Bone marrow (tissue), 2 donors: Measurements from ENCODE around the gene MMP17.
"Not testable (repeated sequence)": the region's sequence is repeated elsewhere in the genome, so short reads cannot be mapped to it uniquely, and the experiment has no call there.

Experiments
- DNase-seq, 2 donors: peaks; one replicate each; lab custom pipeline; 2025; lab: John Stamatoyannopoulos, UW

The MMP17 gene

DNA sequence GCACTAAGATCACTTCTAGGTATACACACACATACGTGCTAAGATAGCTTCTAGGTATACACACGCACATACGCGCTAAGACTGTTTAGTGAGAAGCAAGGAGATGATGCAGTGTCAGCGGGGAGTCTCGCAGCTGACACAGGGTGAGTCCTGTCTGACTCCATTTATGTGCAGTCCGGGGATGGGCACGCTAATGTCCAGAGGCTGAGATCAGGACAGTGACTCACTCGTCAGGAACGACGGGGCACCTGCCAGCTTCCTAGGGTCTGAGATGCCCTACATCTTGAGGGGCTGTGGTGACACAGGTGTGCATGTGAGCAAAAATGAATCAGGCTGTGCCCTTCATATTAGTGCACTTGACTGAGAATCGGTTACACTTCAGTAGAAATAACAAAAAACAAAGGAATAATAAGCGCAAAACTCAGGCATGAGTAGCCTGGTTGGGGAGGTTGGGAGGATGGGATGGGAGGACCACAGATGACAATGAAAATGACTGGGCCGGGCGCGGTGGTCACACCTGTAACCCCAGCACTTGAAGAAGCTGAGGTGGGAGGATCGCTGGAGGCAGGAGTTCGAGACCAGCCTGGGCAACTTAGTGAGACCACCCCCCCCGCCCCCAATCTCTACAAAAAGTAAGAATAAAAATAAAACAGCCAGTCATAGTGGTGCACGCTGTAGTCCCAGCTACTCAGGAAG, 37.1 kb downstream of the MMP17 start:
- no peak for DNase-seq

- DNase-seq, result no peak
These were observed 39.3 kb downstream of the MMP17 start for GRCh38 chr12:131867471-131867870.

DNA sequence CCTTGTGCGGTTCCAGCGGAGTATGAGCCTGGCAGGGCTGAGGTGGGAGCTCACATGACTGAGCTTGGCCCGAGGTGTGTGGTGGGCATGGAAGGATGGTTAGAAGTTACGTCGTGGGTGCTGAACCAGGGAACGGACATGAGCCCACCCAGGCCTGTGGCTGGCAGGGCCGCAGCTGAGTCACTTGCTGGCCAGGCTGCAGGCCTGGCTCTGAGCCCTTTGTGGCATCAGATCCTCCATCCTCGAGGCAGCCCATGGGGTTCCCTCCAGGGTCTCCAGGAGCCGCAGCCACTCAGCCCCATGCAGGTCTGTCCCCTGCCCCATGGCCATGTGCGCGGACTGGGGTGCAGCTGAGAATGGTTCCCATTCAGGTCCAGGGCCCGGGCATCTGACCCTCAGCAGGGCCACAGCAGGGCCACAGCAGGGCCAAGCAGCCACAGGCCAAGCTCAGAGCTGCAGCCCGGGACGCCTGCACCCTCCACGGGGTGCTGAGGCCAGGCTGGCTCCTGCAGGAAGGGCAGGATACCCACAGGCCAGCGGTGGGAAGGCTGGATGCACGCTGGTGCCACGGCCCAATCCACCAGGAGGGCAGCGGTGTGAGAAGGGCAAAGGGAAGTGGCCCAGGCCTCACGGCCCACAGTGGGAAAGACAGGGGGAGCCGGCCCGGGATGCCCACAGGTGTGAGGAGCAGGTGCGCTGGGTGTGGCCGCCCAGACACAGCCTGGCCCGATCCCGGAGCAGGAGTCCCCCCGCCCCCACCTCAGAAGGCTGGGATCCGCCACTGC, 39.9 kb downstream of the MMP17 start:
- DNase-seq, result no peak

DNA sequence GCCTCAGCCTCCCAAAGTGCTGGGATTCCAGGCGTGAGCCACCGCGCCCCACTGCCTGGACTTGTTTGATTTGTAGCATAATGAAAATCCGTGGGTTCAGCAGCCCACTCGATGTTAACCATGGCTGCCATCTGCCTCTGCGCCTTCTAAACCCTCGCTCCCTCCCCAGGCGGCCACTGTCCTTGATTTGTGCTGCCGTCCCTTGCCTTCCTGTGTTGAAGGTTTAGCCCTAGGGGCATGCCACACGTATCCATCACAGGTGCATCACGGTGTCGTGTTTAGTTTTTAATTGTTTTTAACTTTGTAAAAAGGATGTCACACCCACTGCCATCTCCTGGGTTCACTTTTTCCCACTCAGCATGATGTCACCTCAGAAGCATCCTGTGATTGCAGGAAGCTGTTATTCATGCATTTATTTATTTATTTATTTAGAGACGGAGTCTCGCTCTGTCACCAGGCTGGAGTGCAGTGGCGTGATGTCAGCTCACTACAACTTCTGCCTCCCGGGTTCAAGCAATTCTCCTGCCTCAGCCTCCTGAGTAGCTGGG, 41.8 kb downstream of the MMP17 start:
- no peak for DNase-seq

GRCh38 chr12:131871677-131872076, 43.5 kb downstream of the MMP17 start:
- no peak for DNase-seq

- peak in 1 of 2 donors; percentile 20 for DNase-seq
These were observed 44.2 kb downstream of the MMP17 start for GRCh38 chr12:131872154-131873051.

DNA sequence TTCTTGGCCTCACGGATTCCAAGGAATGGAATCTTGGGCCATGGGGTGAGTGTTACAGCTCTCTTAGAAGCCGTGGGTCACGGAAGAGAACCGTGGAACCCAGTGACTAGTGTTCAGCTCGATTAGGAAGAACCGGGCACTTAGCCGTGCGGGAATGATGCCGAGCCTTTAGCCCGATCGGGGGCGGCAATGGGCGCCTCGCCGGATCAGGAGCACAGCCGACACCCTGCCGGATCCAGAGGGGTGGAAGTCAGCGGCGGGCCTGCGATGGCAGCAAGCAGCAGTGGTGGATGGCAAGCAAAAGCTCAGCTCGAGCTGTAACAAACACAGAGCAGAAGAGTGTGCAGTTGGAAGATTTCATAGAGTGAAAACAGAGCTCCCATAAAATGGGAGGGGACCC, 45.1 kb downstream of the MMP17 start:
- no peak for DNase-seq

GRCh38 chr12:131874972-131875371, 46.8 kb downstream of the MMP17 start:
- DNase-seq, result not testable (repeated sequence)

GRCh38 chr12:131877216-131877615, 49.0 kb downstream of the MMP17 start:
- not testable (repeated sequence) for DNase-seq

DNA sequence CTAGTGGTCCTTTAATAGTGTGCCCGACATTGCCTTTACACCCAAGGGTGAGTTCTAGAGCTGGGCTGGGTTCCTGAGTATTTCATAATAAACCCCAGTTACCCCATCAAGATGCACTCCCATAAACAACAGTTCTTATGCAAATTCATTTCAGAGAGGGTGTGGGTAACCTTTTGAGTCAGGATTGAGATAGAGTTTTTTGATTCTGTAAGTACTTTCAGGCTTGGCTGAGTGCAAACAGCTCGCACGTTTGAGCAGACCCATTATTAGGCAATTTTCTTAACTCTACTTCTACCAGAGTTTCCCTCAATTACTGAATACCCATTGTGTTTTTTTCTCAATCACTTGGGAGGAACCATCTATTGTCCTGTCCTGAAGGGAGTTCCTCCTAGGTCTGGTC, 50.2 kb downstream of the MMP17 start:
- not testable (repeated sequence) for DNase-seq

- no peak for DNase-seq
These were observed 54.8 kb downstream of the MMP17 start for GRCh38 chr12:131882804-131883520.

DNA sequence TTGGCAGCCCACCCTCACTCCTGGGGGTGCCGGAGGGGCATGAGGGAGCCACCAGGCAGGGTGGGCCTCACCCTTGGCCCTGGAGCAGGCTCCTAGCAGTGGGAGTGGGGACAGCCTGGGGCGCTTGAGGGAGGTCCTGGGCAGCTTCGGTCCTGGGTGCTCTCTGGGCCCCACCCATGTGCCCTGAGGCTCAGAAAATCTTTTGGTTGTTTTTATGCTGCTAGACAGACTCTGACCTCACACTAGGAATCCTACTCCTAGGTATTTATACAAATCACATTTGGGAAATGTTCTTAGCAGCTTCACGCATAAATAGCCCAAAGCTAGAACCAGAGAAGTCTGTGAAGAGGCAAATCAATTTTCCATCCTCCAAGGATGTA, 55.3 kb downstream of the MMP17 start:
- DNase-seq, result no peak

- not testable (repeated sequence) for DNase-seq
These were observed 56.9 kb downstream of the MMP17 start for GRCh38 chr12:131885076-131885475.

GRCh38 chr12:131885543-131886057, 57.4 kb downstream of the MMP17 start:
- DNase-seq, result no peak

- DNase-seq, result not testable (repeated sequence)
These were observed 63.5 kb downstream of the MMP17 start for GRCh38 chr12:131891722-131892121.

- no peak for DNase-seq
These were observed 64.8 kb downstream of the MMP17 start for GRCh38 chr12:131892711-131893604.

DNA sequence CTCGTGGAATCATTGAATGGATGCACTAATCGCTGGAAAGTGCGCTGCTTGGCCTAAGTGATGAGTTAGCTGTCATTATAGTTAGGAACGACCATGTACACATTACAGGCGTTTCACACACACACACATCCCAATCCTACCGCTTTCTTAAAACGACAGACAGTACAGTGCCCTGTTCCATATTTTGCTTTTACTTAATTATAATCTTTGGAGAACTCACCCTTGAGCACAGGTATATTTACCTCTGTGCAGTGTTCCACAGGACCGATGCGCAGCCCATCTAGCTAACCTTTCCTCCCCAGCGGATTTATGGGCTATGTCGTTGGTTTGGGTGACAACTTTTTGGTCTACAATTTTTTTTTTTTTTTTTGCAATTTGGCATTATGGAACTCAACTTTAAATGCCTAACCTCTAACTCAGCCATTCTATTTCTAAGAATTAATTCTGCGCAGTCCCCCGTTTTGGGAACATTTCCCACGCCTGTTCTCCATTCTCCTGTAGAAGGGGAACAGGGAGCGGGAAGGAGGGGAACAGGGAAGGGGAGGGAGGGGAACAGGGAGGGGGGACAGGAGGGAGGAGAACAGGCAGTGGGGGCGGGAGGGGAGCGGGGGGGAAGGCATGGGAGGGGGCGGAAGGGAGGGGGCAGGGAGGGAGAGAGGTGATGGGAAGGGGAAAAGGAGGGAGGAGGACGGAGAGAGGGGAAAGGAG, 65.6 kb downstream of the MMP17 start:
- DNase-seq, result no peak

DNA sequence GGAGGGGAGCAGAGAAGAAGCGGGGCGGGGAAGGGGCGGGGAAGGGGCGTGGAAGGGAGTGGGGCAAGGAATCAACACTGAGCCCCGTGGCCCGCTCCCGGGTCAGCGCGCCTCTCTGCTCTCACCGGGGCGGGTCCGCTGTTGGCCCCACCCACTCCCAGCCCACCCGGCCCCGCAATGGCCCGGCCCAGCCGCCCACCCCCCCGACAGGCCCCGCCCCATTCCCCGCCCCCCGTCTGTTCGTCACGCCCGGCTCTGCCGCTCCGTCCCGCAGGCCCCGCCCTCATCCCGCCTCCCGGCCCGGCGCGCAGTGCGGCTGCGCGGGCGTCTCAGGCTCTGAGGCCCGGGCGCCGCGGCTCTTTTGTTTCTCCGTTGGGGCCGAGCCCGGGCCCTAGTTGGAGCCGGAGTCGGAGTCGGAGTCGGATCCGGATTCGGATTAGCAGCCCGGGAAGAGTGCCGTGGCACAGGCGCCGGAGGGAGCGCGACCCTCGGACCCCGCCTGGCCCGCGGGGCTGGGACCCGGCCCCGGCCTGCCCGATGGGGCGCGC, 66.2 kb downstream of the MMP17 start, which contains the start of gene ULK1:
Gene ULK1 (plus strand): TSS at position 310 of the 548 bp plus-strand sequence. CDS start 380 bp downstream, outside the sequence.
- peak; percentile 71 to 93 for DNase-seq
